Measurements from ENCODE around the gene COL5A1.

DNA sequence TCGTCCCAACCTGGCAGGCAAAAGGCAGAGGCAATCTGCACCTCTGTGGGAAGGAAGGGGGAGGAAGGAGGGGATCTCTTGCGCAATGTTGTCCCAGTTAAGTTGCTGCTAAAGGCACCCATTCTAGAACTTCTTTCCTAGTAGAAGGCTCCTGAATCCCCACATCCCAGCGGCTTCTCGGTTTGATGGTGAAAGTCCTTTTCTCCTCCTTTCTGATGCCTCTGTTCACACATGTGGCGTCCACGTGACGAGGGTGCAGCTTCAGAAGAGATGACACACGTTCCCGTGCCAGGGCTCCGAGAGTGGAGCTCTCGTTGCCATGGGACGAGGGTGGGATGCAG is 142.1 kb downstream of the COL5A1 start:
- TF ChIP-seq EZH2 (IDR thresholded peaks at IDR 0.05) (no peak), FOXP2 (optimal IDR thresholded peaks at IDR 0.05; ENCODE audit: control extremely low read depth, extremely low read length, insufficient read depth) (no peak)

Data from SK-N-MC (cell line).